Activated B cell treated with CpG ODN at 0.5 μM for 24 hours (primary cell): ENCODE data around the gene PLIN5. TPM values are rescaled to one million over a fixed set of nuclear protein-coding genes. Genes with fewer than 3 reads are reported as not detected.

Experiments
- ATAC-seq: fragments of 200-7000 bp; cut with Tn5 transposase; one replicate; pipeline ENCODE4 v1.10.0; 2021; ENCODE audit warnings: low read depth, mild to moderate bottlenecking, moderate library complexity
- CTCF ChIA-PET: fragments of 350-600 bp; sonication (Branson Sonifier 250); formaldehyde crosslinking; loops from one replicate; lab custom pipeline; 2021; ENCODE audit warnings: antibody characterized with exemption; lab: Charles Lee
- POLR2A ChIA-PET: fragments of 350-600 bp; sonication (Branson Sonifier 250); formaldehyde crosslinking; loops from one replicate; lab custom pipeline; 2021; ENCODE audit warnings: antibody characterized with exemption; lab: Charles Lee
- DNase-seq: peaks from one replicate; pipeline ENCODE4 v3.0.0; 2022
- H3K27ac Mint-ChIP-seq: one replicate; pipeline ENCODE4 v1.8.0; 2020; ENCODE audit warnings: mixed read lengths
- H3K27me3 Mint-ChIP-seq: one replicate; pipeline ENCODE4 v1.8.0; 2021; ENCODE audit warnings: mixed read lengths
- H3K36me3 Mint-ChIP-seq: one replicate; pipeline ENCODE4 v1.8.0; 2021; ENCODE audit warnings: low read depth, mixed read lengths
- H3K4me1 Mint-ChIP-seq: one replicate; pipeline ENCODE4 v1.8.0; 2021; ENCODE audit warnings: mixed read lengths
- H3K4me3 Mint-ChIP-seq: one replicate; pipeline ENCODE4 v1.8.0; 2020; ENCODE audit warnings: mild to moderate bottlenecking, mixed read lengths
- H3K9me3 Mint-ChIP-seq: one replicate; pipeline ENCODE4 v1.8.0; 2020; ENCODE audit warnings: mixed read lengths
- intact Hi-C: fragments of 100-400 bp; cut with micrococcal nuclease; formaldehyde crosslinking; loops from one replicate; pipeline ENCODE4 v1.15.1; 2024
- total RNA-seq: library from RNA; stranded (reverse); gene quantifications from 2 replicates; pipeline ENCODE4 v1.2.3, GENCODE V29; 2022
- TF ChIP-seq, protein P1 (sequence below): fragments of 200-600 bp; IDR thresholded peaks from one replicate; pipeline ENCODE4 v1.8.0; 2022; ENCODE audit warnings: antibody characterized with exemption, mild to moderate bottlenecking

Gene PLIN5
- total RNA-seq, 1 donor from 2014 or later, result 0.33 TPM

DNA sequence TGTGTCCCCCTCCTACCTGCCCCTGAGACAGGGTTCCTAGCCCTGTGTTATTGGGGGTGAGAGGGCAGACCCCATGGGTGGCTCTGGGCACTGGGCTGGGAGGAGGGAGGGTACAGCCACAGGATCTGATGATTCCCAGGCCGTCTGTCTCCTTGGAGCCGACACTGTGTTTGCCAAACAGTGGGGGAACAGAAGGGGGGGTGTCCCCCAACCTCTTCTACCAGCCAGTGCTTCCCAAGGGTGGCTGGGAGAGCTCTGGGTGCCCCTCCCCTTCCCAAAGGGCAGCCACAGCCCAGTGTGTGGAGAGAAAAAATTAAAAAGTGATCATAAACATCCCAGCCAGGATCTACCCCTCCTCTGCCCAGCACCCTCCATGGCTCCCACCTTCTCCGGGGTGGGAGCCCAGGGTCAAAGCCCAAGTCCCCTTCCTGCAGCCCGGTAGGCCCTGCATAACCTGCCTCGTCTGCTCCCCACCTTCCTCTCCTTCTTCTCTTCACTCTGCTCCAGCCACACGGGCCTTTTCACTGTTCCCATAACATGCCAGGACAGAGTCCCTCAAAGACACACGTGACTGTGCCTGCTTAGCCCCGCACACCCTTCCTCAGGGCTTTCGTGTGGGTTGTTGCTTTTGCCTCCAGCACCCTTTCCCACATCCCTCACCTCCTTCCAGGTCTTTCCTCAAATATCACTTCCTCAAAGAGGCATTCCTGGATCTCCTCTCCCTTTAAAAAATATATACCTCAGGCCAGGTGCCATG lies 15.3 kb downstream of the PLIN5 start:
- ChIA-PET CTCF (no interaction called here), POLR2A (no interaction called here)
- Mint-ChIP-seq H3K4me1 (no peaks in the 10 kb centered on the region), H3K9me3 (no peaks in the 10 kb centered on the region), H3K4me3 (no peak overlapping the region), H3K27ac (no peak overlapping the region), H3K27me3 (peaks cover 9% of the 10 kb centered on the region), H3K36me3 (no peaks in the 10 kb centered on the region)
- intact Hi-C loops, result no loop called here
- TF ChIP-seq, protein P1, sequence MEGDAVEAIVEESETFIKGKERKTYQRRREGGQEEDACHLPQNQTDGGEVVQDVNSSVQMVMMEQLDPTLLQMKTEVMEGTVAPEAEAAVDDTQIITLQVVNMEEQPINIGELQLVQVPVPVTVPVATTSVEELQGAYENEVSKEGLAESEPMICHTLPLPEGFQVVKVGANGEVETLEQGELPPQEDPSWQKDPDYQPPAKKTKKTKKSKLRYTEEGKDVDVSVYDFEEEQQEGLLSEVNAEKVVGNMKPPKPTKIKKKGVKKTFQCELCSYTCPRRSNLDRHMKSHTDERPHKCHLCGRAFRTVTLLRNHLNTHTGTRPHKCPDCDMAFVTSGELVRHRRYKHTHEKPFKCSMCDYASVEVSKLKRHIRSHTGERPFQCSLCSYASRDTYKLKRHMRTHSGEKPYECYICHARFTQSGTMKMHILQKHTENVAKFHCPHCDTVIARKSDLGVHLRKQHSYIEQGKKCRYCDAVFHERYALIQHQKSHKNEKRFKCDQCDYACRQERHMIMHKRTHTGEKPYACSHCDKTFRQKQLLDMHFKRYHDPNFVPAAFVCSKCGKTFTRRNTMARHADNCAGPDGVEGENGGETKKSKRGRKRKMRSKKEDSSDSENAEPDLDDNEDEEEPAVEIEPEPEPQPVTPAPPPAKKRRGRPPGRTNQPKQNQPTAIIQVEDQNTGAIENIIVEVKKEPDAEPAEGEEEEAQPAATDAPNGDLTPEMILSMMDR, result no peak
- ATAC-seq (no peak), DNase-seq (no peak)

DNA sequence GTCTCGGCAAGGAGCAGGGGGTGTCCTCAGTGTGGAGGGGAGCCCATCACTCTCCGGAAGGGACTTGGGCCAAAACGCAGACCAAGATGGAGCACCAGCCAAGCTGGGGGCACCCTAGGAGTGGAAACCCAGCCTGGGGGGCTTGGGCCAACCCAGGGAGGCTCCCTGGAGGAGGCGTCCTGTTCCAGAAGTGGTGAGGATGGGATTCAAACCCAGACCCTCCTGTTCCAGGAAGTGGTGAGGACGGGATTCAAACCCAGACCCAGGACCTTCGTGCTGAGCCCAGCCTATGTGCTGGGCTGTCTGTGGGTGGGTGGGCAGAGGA lies 15.9 kb downstream of the PLIN5 start:
- H3K9me3 Mint-ChIP-seq, result no peaks in the 10 kb centered on the region
- H3K36me3 Mint-ChIP-seq, result no peaks in the 10 kb centered on the region
- DNase-seq (no peak), ATAC-seq (no peak)
- TF ChIP-seq, protein P1, result no peak
- H3K27me3 Mint-ChIP-seq, result peaks cover 9% of the 10 kb centered on the region
- no peak overlapping the region for H3K4me3 Mint-ChIP-seq
- CTCF ChIA-PET, result no interaction called here
- H3K4me1 Mint-ChIP-seq, result no peaks in the 10 kb centered on the region
- intact Hi-C loops, result no loop called here
- POLR2A ChIA-PET, result no interaction called here
- no peak overlapping the region for H3K27ac Mint-ChIP-seq

DNA sequence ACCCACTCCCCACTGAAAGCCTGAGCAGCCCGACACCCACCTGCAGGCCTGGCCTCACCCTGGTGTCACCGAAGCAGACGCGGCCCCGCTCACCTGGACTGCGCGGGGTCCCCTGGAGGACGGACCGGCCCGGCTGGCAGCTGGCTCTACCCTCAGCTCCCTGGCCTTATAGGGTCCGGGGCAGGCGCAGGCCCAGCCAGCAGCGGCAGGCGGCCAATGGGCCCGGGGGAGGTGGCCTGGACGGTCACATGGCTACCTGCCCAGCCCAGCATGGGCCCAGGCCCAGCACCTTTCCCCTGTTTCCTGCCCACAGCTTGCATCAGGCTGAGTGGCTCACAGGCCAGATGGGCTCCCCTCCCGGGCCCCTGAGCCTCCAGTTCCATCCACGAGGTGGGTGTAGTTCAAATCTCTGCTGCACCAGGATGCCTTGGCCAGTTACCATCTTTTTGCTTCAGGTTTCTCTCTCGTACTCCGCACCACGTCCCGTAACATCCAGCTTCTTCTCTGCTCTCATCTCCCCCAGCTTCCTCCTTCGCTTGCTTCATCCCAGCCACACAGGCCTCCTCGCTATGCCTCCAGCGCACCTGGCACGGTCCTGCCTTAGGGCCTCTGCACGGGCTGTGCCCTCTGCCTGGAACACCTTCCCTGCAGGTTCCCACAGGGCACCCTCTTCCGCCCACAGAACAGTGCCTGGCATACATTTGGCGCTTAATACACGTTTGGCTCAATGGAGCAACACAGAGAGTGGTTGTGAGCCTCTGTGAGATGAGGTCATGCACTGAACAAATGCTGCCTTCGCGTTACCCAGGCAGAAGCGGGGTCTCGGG lies 16.5 kb downstream of the PLIN5 start, which contains the start of gene PLIN4:
PLIN4 (minus strand) TSS at position 142 of the 827 bp plus-strand sequence. CDS start 214 bp downstream, outside the sequence.
- no peak within 1 kb of the TSS for H3K27ac Mint-ChIP-seq
- POLR2A ChIA-PET, result no interaction called here
- ATAC-seq, result no peak
- intact Hi-C loops, result no loop called here
- CTCF ChIA-PET, result no interaction called here
- H3K36me3 Mint-ChIP-seq, result no peaks in the 10 kb centered on the region
- no peak within 1 kb of the TSS for H3K4me3 Mint-ChIP-seq
- H3K27me3 Mint-ChIP-seq, result peaks cover 12% of the 10 kb centered on the region
- H3K4me1 Mint-ChIP-seq, result no peaks in the 10 kb centered on the region
- H3K9me3 Mint-ChIP-seq, result no peaks in the 10 kb centered on the region
- no peak for DNase-seq
- TF ChIP-seq, protein P1, result no peak

DNA sequence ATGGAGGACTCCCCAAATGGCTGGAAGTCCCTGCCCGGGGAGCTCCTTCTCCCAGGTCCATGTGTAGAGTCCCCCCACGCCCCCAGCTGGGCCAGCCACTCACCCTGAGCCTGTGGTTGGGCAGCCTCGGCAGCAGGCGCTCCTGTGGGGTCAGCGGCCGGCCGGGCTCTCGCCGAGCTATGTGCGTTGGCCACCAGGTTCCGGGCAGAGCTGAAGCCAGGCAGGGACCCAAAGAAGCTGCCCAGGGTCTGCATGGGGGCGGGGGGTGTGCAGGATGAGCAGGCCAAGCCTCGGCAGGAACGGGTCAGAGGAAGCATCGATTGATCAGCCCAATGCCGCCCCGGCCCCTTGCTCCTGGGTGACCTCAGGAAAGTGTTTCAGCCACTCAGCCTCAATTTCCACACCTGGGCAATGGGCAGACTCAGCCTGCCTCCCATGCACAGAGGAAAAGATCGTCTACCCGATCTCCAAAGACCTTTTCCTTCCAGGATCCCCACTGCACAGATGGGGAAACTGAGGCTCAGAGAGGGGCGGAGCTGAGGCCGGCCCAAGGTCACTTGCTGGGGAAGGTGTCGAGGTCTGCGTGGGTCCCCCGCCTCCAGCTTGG lies 17.5 kb downstream of the PLIN5 start:
- ATAC-seq, result no peak
- no peaks in the 10 kb centered on the region for H3K9me3 Mint-ChIP-seq
- H3K4me3 Mint-ChIP-seq, result no peak overlapping the region
- ChIA-PET CTCF (interaction anchor here (1.1 kb wide), 1 partner anchor 8 kb away, joined by 3 read pairs; no protein-coding TSS in a partner anchor), POLR2A (no interaction called here)
- no peaks in the 10 kb centered on the region for H3K4me1 Mint-ChIP-seq
- H3K36me3 Mint-ChIP-seq, result no peaks in the 10 kb centered on the region
- peaks cover 12% of the 10 kb centered on the region for H3K27me3 Mint-ChIP-seq
- no peak for DNase-seq
- no peak overlapping the region for H3K27ac Mint-ChIP-seq
- TF ChIP-seq, protein P1, result no peak
- intact Hi-C loops, result no loop called here

DNA sequence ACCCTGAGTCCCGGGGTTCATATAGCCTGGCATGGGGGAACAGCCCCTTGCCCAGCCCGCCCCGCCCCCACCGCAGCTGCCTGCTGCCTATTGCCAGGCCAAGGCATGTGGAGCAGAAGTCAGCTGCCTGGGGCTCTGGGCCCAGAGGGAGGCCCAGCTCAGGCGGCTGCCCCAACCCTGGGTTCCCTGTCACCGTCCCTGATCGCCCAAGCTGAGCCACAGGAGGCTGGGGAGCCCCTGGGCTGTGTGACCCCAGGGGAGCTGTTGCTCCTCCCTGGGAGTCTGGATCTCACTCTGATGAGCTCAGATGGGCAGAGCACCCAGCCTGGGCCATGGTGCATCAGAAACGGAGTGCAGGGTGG lies 18.1 kb downstream of the PLIN5 start:
- intact Hi-C loops, result no loop called here
- ATAC-seq (no peak), DNase-seq (no peak)
- Mint-ChIP-seq H3K4me3 (no peak overlapping the region), H3K27ac (no peak overlapping the region), H3K27me3 (peaks cover 12% of the 10 kb centered on the region), H3K36me3 (no peaks in the 10 kb centered on the region), H3K4me1 (no peaks in the 10 kb centered on the region), H3K9me3 (no peaks in the 10 kb centered on the region)
- TF ChIP-seq, protein P1, result no peak
- ChIA-PET POLR2A (no interaction called here), CTCF (interaction anchor here (0.8 to 1.2 kb wide), 3 partner anchors 8 to 244 kb away, joined by 3 read pairs; no protein-coding TSS in a partner anchor)
